Osteoblast (primary cell): ENCODE measurements around the gene PLEKHG4. TPM values are rescaled to one million over a fixed set of nuclear protein-coding genes. Genes with fewer than 3 reads are reported as not detected.

Experiments used
- DNase-seq: peaks from one replicate; pipeline ENCODE4 v3.0.0; 2011; ENCODE audit warnings: low spot score, mixed read lengths; ENCODE audit not compliant: insufficient read length; ENCODE audit errors: missing footprints
- H2AFZ ChIP-seq: 2 replicates; pipeline ENCODE4 v1.6.0; 2011; ENCODE audit warnings: mild to moderate bottlenecking, low read length
- H3K27ac ChIP-seq: 2 replicates; pipeline ENCODE4 v1.5.1; 2011; ENCODE audit warnings: mild to moderate bottlenecking, low read depth, low read length, moderate library complexity
- H3K27me3 ChIP-seq: 2 replicates; pipeline ENCODE4 v1.6.0; 2012; ENCODE audit warnings: mild to moderate bottlenecking, control low read depth, inconsistent platforms, low read length, moderate library complexity; ENCODE audit not compliant: insufficient read depth
- H3K36me3 ChIP-seq: 2 replicates; pipeline ENCODE4 v1.5.1; 2011; ENCODE audit warnings: mild to moderate bottlenecking, low read length, control low read depth, moderate library complexity; ENCODE audit not compliant: insufficient read depth
- H3K4me1 ChIP-seq: 2 replicates; pipeline ENCODE4 v1.5.1; 2011; ENCODE audit warnings: mild to moderate bottlenecking, low read length, control low read depth, moderate library complexity; ENCODE audit not compliant: insufficient read depth
- H3K4me2 ChIP-seq: 2 replicates; pipeline ENCODE4 v1.6.0; 2011; ENCODE audit warnings: mild to moderate bottlenecking, low read length; ENCODE audit not compliant: insufficient read depth
- H3K4me3 ChIP-seq: fragments of 200-600 bp; sonication (generic); 3 replicates; pipeline ENCODE4 v1.5.1; 2012; ENCODE audit warnings: mild to moderate bottlenecking, low read length, inconsistent platforms; ENCODE audit not compliant: insufficient read depth
- H3K79me2 ChIP-seq: 2 replicates; pipeline ENCODE4 v1.6.0; 2012; ENCODE audit warnings: mild to moderate bottlenecking, low read length, control low read depth, inconsistent platforms; ENCODE audit not compliant: insufficient read depth
- H3K9me3 ChIP-seq: 2 replicates; pipeline ENCODE4 v1.5.1; 2011; ENCODE audit warnings: low read depth, low read length, control low read depth
- H4K20me1 ChIP-seq: 2 replicates; pipeline ENCODE4 v1.6.0; 2012; ENCODE audit warnings: mild to moderate bottlenecking, low read length, control low read depth; ENCODE audit not compliant: insufficient read depth
- total RNA-seq: library from RNA; depleted of rRNA; stranded (reverse); fragments of >200 nt; gene quantifications from 2 replicates; pipeline ENCODE4 v1.2.3, GENCODE V29; 2012
- TF ChIP-seq, protein P1 (sequence below): IDR thresholded peaks from 2 replicates; pipeline ENCODE4 v1.5.1; 2011; ENCODE audit warnings: mild to moderate bottlenecking, low read depth, low read length, moderate library complexity; ENCODE audit errors: extremely low read depth

The PLEKHG4 gene
- total RNA-seq, 1 donor = 41.6 TPM

- TF ChIP-seq, protein P1, sequence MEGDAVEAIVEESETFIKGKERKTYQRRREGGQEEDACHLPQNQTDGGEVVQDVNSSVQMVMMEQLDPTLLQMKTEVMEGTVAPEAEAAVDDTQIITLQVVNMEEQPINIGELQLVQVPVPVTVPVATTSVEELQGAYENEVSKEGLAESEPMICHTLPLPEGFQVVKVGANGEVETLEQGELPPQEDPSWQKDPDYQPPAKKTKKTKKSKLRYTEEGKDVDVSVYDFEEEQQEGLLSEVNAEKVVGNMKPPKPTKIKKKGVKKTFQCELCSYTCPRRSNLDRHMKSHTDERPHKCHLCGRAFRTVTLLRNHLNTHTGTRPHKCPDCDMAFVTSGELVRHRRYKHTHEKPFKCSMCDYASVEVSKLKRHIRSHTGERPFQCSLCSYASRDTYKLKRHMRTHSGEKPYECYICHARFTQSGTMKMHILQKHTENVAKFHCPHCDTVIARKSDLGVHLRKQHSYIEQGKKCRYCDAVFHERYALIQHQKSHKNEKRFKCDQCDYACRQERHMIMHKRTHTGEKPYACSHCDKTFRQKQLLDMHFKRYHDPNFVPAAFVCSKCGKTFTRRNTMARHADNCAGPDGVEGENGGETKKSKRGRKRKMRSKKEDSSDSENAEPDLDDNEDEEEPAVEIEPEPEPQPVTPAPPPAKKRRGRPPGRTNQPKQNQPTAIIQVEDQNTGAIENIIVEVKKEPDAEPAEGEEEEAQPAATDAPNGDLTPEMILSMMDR = no peak
- peak overlapping the region; percentile 84 for H3K4me2 ChIP-seq
- DNase-seq = peak; percentile 69
- H3K79me2 ChIP-seq = peaks cover 43% of the 10 kb centered on the region
- peak overlapping the region; percentile 94 for H3K4me3 ChIP-seq
- H3K4me1 ChIP-seq = peaks cover 65% of the 10 kb centered on the region
- peak overlapping the region; percentile 61 for H3K27ac ChIP-seq
- no peaks in the 10 kb centered on the region for H3K36me3 ChIP-seq
- H3K27me3 ChIP-seq = no peaks in the 10 kb centered on the region
- no peak overlapping the region for H2AFZ ChIP-seq
- H3K9me3 ChIP-seq = no peaks in the 10 kb centered on the region
- H4K20me1 ChIP-seq = no peaks in the 10 kb centered on the region
These were observed 32.6 kb upstream of the PLEKHG4 start for GRCh38 chr16:67246756-67247191.

DNA sequence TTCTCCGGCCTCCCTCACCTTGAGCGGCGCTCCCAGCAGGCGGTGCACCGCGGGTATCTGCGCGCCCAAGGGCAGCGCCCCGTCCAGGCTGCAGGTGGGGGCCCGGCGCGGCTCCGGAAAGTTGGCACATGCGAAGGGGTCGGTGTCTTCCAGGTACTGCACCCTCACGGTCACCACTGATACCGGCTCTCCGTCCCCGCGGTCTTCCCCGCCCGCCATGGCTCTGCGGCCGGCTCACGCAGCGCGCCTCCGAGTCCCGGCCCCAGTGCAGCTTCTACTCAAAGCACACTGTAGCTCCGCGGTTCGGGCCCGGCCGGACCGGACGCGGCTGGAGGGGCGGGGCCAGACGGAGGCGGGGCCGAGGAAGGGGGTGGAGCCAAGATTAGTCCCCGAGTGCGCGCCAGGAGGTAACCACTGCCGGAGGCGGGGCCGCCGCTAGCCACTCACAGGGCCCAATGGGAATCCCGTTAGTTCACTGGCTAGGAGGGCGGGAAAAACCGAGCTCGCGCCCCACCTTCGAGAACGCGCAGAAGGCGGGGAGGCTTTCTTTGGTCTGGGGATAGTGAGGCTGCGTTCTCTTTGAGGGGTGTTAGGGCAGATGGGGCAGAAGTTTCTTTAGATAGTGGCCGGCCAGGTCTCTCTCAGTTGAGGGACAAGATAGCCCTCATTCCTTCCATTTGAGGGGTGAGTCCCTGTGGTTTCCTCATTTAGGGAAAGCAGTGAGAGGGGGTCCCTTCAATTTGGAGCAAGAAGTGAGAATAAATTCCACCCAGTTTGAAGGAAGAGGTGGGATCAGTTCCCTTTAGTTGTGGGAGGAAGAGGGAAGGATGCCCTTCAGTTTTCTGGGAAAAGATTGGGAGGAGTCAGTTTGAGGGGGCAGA lies 31.9 kb upstream of the PLEKHG4 start, which contains the start of gene FHOD1:
FHOD1 (minus strand) TSS at position 290 of the 881 bp plus-strand sequence; CDS start at position 219, 71 bp downstream.
- peaks cover 59% of the 10 kb centered on the region for H3K4me1 ChIP-seq
- H3K36me3 ChIP-seq = no peaks in the 10 kb centered on the region
- H3K27me3 ChIP-seq = no peaks in the 10 kb centered on the region
- no peaks in the 10 kb centered on the region for H4K20me1 ChIP-seq
- peak; percentile 99 for DNase-seq
- peak within 1 kb of the TSS; percentile 94 for H3K4me3 ChIP-seq
- peak within 1 kb of the TSS; percentile 61 for H3K27ac ChIP-seq
- peak within 1 kb of the TSS; percentile 57 for H2AFZ ChIP-seq
- H3K9me3 ChIP-seq = no peaks in the 10 kb centered on the region
- peaks cover 37% of the 10 kb centered on the region for H3K79me2 ChIP-seq
- peak within 1 kb of the TSS; percentile 84 for H3K4me2 ChIP-seq
- TF ChIP-seq, protein P1 = no peak

GRCh38 chr16:67248073-67248400 lies 31.3 kb upstream of the PLEKHG4 start:
- Histone ChIP-seq H2AFZ (no peak overlapping the region), H3K4me3 (peak overlapping the region; percentile 94), H3K4me2 (peak overlapping the region; percentile 84), H3K9me3 (no peaks in the 10 kb centered on the region), H4K20me1 (peaks cover 2% of the 10 kb centered on the region), H3K36me3 (no peaks in the 10 kb centered on the region), H3K79me2 (peaks cover 32% of the 10 kb centered on the region), H3K27ac (peak overlapping the region; percentile 42), H3K4me1 (peaks cover 55% of the 10 kb centered on the region), H3K27me3 (no peaks in the 10 kb centered on the region)
- TF ChIP-seq, protein P1 = no peak
- DNase-seq = no peak

GRCh38 chr16:67248401-67249177 lies 30.7 kb upstream of the PLEKHG4 start, which contains the start of gene SLC9A5:
Gene SLC9A5, plus strand, starts transcription at chr16:67248979. Its CDS starts 36 bp downstream, at chr16:67249015.
- Histone ChIP-seq H3K36me3 (peaks cover 4% of the 10 kb centered on the region), H3K4me3 (peak within 1 kb of the TSS; percentile 94), H3K27ac (peak within 1 kb of the TSS; percentile 42), H3K4me1 (peaks cover 49% of the 10 kb centered on the region), H3K27me3 (no peaks in the 10 kb centered on the region), H4K20me1 (peaks cover 2% of the 10 kb centered on the region), H3K79me2 (peaks cover 27% of the 10 kb centered on the region), H2AFZ (peak within 1 kb of the TSS; percentile 78), H3K9me3 (no peaks in the 10 kb centered on the region), H3K4me2 (peak within 1 kb of the TSS; percentile 84)
- TF ChIP-seq, protein P1 = no peak
- DNase-seq = peak; percentile 91
